Measurements from ENCODE around the gene C11orf91.
"Not testable (repeated sequence)": the region's sequence is repeated elsewhere in the genome, so short reads cannot be mapped to it uniquely, and the experiment has no call there.

C11orf91 gene

GRCh38 chr11:33730716-33731115 is 30.1 kb upstream of the C11orf91 start:
- in situ Hi-C loops (cut with HindIII; ENCODE audit: low sequenced_read_pairs): no loop called here
- TF ChIP-seq, protein P1, sequence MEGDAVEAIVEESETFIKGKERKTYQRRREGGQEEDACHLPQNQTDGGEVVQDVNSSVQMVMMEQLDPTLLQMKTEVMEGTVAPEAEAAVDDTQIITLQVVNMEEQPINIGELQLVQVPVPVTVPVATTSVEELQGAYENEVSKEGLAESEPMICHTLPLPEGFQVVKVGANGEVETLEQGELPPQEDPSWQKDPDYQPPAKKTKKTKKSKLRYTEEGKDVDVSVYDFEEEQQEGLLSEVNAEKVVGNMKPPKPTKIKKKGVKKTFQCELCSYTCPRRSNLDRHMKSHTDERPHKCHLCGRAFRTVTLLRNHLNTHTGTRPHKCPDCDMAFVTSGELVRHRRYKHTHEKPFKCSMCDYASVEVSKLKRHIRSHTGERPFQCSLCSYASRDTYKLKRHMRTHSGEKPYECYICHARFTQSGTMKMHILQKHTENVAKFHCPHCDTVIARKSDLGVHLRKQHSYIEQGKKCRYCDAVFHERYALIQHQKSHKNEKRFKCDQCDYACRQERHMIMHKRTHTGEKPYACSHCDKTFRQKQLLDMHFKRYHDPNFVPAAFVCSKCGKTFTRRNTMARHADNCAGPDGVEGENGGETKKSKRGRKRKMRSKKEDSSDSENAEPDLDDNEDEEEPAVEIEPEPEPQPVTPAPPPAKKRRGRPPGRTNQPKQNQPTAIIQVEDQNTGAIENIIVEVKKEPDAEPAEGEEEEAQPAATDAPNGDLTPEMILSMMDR (IDR thresholded peaks at IDR 0.05; ENCODE audit: low read depth, low read length, missing control alignments): no peak
- H3K4me3 ChIP-seq (ENCODE audit: low read depth, low read length): no peak overlapping the region
- no peak for DNase-seq (ENCODE audit: low read depth)

DNA sequence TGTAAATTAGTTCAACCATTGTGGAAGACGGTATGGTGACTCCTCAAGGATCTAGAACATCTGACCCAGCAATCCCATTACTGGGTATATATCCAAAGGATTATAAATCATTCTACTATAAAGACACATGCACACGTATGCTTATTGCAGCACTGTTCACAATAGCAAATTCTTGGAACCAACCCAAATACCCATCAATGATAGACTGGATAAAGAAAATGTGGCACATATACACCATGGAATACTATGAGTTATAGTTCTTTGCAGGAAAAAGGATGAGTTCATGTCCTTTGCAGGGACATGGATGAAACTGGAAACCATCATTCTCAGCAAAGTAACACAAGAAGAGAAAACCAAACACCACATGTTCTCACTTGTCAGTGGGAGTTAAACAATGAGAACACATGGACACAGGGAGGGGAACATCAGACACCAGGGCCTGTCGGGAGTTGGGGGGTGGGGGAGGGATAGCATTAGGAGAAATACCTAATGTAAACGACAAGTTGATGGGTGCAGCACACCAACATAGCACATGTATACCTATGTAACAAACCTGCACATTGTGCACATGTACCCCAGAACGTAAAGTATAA is 28.5 kb upstream of the C11orf91 start:
- DNase-seq (ENCODE audit: low read depth); H3K4me3 ChIP-seq (ENCODE audit: low read depth, low read length); in situ Hi-C loops (cut with HindIII; ENCODE audit: low sequenced_read_pairs): not testable (repeated sequence)

DNA sequence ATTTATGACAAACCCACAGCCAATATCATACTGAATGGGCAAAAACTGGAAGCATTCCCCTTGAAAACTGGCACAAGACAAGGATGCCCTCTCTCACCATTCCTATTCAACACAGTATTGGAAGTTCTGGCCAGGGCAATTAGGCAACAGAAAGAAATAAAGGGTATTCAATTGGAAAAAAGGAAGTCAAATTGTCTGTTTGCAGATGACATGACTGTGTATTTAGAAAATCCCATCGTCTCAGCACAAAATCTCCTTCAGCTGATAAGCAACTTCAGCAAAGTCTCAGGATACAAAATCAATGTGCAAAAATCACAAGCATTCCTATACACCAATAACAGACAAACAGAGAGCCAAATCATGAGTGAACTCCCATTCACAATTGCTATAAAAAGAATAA is 26.9 kb upstream of the C11orf91 start:
- DNase-seq (ENCODE audit: low read depth); H3K4me3 ChIP-seq (ENCODE audit: low read depth, low read length); in situ Hi-C loops (cut with HindIII; ENCODE audit: low sequenced_read_pairs): not testable (repeated sequence)

DNA sequence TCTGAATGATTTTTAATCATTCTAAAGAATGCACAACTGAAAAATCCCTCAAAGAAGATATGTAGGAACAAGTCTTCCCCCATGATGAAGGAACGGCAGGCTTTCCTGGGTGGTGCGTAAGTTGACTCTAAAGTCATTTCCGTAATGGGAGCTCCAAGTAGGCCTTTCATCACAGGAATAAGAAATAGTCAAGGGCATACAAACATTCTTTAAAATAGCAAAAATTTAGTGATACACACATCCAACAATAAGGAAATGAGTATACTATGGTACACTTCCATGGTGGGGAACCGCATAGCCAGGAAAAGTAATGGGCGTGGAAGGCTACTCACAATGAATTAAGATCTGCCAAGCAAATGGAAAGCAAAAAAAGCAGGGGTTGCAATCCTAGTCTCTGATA is 24.9 kb upstream of the C11orf91 start:
- in situ Hi-C loops (cut with HindIII; ENCODE audit: low sequenced_read_pairs): no loop called here
- TF ChIP-seq, protein P1 (IDR thresholded peaks at IDR 0.05; ENCODE audit: low read depth, low read length, missing control alignments): no peak
- no peak for DNase-seq (ENCODE audit: low read depth)
- no peak overlapping the region for H3K4me3 ChIP-seq (ENCODE audit: low read depth, low read length)

DNA sequence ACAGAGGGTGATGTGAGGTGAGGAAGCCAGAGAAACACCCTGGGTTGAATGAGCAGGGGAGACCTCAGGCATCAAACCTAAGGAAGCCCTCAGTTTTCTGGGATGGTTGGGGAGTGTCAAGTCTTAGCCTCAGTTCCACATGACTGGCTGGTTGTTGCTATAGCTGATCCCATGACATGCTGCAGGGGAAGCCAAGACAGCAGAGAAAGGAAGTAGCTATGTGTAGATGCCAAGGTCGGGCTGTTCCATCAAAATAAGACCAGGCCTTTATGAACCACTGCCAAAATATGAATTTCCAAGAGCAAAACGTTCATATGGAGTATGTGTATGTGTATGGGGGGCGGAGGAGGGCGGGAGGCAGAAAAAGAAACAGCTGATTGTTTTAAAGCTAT is 24.0 kb upstream of the C11orf91 start:
- in situ Hi-C loops (cut with HindIII; ENCODE audit: low sequenced_read_pairs): no loop called here
- TF ChIP-seq, protein P1 (IDR thresholded peaks at IDR 0.05; ENCODE audit: low read depth, low read length, missing control alignments): no peak
- H3K4me3 ChIP-seq (ENCODE audit: low read depth, low read length): no peak overlapping the region
- no peak for DNase-seq (ENCODE audit: low read depth)

GRCh38 chr11:33723238-33723881 is 22.7 kb upstream of the C11orf91 start:
- no peak for DNase-seq (ENCODE audit: low read depth)
- H3K4me3 ChIP-seq (ENCODE audit: low read depth, low read length): no peak overlapping the region
- in situ Hi-C loops (cut with HindIII; ENCODE audit: low sequenced_read_pairs): no loop called here
- TF ChIP-seq, protein P1 (IDR thresholded peaks at IDR 0.05; ENCODE audit: low read depth, low read length, missing control alignments): no peak

GRCh38 chr11:33722590-33723234 is 22.1 kb upstream of the C11orf91 start:
- TF ChIP-seq, protein P1 (IDR thresholded peaks at IDR 0.05; ENCODE audit: low read depth, low read length, missing control alignments): no peak
- H3K4me3 ChIP-seq (ENCODE audit: low read depth, low read length): no peak overlapping the region
- no peak for DNase-seq (ENCODE audit: low read depth)

More at GRCh38 chr11:33722590-33723234, 22.1 kb upstream of the C11orf91 start:
- in situ Hi-C loops (cut with HindIII; ENCODE audit: low sequenced_read_pairs): no loop called here
